Hematopoietic multipotent progenitor cell treated with erythropoietin and hydrocortisone succinate and interleukin-3 and kit ligand, for 8 days (in vitro differentiated cells): ENCODE measurements around the gene PRRC1.

Experiments used
- DNase-seq: peaks from one replicate; pipeline ENCODE4 v3.0.0-alpha.2; 2015

Gene PRRC1

DNA sequence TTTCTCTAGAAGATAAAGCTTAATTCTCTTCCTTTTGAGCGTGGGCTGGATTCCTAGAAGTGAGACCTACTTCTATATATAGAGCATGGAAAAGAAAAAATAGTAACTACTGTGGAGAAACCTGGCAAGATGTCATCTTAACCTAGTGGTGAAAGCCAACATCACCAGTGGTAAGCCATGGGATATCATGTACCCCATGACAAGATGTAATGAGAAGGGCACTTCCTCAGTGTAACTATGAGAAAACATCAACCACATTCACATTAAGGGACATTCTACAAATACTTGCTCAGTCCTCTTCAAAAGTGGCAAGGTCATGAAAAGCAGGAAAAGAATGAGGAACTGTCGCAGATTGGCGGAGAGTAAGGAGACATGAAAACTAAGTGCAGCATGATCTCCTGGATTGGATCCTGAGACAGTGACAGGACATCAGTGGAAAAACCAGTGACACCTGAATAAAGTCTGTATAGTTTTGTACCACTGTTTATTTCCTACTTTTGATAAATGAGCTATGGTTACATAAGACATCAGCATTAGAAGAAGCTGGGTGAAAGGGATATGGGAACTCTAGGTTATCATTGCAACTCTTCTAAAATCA is 65.4 kb downstream of the PRRC1 start:
- no peak for DNase-seq

DNA sequence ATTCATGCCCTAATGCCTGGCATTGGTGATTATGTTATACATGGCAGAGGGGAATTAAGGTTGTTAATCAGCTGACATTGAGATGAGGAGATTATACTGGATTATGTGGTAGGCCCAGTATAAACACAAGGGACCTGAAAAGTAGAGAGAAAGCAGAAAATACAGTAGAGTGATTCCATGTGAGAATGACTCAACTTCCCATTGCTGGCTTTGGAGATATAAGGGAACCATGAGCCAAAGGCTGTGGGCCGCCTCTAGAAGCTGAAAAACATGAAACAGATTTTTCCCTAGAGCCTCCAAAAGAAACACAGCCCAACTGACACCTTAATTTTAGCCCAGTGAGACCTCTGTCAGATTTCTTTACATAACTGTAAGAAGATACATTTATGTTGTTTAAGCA is 66.4 kb downstream of the PRRC1 start:
- DNase-seq: peak; percentile 32

DNA sequence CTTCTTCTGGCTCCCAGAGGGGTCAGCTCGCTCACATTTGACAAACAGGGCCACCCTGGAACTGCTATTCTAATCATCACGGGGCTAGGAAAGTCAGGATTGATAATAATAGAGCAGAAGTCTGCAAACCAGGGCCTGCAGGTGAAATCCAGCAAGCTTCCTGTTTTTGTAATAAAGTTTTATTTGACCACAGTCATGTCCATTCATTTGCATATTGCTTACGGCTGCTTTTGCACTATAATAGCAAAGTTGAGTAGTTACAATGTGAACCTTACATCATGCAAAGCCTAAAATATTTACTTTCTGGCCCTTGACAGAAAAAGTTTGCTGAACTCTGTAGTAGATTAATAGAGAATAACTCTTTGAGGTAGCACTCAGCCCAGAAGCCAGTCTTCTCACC is 68.2 kb downstream of the PRRC1 start:
- no peak for DNase-seq

DNA sequence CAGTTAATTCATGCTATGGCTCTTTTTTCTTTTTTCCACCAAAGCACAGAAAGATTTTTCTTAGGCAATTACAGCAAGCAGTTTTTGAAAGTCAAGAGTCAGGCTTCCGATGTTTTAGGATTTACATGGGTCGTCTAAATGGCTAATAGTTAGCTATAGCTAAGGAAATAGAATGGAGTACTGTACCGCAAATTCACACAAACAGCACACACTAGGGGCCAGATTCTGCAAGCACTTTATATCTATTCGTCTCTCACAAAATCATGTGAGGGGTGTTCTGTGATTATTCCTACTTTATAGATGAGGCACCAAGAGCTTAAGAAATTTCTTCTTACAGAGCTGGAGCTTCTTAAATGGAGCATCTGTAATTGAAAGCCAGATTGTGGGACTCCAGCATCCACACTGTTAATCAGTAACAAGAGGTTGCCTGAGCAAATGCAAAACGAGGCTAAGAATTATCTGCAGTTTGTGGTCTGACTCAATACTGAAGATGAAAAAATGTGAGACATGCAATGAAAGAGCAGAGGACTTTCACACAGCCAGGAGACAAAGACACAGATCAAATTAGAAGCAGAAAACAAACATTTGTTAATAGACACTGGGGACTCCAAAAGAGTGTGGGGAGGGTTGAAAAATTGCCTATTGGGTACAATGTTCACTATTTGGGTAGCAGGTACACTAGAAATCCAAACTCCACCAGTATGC is 68.8 kb downstream of the PRRC1 start:
- no peak for DNase-seq

DNA sequence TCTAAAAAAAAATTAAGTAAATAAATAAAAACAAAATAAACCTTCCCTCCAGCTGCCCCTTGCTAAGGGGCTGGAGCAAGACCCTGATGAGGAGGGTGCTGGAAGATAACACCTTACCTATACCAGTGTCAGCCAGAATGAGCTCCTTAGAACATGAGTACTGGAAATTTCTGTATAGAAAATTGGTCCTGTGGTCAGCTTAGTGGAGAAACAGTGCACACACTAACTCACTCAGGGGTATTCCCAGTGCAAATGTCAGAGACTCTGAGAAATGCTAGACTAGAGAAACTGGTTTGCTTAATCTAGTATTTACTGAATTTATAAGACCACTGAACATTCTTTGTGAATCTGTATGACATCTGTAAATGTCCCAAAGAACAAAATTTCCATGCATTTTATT is 69.4 kb downstream of the PRRC1 start:
- no peak for DNase-seq

DNA sequence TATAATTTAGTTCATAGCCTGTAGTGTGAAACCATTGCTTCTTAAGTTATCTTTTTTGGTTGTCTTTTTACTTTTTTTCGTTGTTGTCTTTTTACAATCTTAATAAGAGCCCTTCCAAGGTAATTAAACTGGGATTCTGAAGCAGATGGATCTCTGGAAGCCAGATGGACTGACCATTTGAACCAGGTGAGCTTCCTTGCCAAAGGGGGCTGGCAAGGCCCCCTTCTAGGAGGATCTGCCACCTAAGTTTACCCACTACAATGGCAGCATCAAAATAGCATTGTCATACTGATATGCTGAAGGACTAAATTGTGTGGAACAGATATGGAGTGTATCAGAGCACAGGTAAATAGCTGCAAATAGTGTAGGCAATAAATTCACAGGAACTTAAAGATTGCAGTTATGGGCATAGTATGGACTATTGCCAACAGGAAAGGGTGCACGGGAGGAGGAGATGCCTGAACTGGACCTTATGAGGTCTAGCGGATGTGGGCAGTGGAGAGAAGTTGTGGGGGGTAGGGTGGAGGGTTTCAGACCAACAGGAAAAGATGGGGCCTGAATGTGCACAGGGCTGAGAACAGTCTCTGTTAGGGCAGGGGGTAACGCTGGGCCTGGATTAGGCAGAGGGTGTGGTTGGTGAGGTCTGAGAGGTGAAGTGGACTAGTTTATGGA is 69.9 kb downstream of the PRRC1 start:
- DNase-seq: no peak

DNA sequence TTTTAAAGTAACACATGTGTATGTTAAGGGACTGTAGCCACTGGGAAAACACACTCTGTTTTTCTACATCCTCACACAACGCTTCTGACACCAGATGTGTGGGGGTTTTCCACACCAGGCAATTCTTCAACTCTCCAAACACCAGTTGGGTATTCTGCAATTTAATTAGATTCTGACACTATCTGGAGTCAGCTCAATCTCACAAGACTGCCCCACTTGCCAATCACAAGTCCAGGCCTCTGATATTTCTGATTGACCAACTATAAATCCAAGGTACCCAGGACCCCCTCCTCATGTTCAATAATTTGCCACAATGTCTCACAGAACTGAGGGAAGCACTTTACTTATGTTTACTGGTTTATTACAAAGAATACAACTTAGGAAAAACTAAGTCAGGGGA is 70.9 kb downstream of the PRRC1 start:
- DNase-seq: no peak

DNA sequence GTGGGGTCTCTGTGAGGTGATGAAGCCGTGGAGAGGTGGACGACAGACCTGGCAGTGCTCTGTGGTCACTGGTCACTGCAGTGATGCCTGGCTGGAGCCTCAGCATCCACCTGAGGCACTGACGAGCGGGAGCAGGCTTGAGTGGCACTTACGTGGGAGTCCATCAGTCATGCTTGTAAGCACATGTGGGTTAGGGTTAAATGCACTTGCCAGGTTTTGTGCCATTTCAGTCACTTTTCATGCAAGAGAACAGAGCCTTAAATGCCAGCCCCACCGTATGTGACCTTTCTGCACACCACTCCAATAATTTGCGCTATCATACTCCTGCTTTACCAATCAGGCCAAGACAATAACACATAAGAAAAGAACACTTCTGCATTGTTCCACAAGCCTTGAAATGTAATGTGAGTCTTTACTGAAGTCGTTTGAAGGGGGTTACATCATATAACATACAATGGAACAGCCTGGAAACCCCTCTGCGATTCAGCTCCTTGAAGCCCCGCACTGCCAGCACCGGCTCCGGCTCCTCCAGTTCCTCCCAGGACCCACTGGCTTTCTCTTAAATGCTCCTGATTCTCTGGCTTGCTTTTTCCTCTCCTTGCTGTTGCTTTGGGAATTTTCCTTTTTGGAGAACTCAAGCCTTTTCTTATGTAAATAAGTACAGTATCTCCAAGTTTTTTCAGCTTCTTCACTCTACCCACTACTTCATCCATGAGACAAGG is 72.0 kb downstream of the PRRC1 start:
- no peak for DNase-seq

DNA sequence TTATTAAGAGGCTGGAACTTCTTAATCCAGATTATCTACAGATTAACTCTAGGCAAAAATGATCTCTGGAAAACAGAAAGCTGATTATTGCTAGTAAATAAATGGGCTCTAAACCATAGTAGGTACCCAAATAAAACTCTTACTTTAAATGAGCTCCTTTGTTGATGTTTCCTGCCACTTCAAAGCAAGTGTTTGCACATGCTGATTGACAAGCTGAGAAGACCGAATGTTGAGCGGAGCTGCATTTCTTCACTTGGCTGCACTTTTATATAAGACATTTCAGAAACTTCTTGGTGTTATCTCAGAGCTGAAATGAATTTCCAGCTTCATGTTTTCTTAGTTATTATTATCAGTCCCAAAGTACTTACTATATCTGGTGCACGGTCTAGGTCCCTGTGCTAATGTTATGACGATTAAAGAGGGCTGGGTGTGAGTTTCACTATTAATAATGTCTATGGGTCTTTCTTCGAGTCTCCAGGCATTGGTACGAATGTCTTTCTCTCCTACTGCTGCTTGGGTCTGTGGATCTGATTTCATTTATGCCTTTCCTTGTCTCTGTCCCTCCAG is 72.8 kb downstream of the PRRC1 start:
- no peak for DNase-seq

DNA sequence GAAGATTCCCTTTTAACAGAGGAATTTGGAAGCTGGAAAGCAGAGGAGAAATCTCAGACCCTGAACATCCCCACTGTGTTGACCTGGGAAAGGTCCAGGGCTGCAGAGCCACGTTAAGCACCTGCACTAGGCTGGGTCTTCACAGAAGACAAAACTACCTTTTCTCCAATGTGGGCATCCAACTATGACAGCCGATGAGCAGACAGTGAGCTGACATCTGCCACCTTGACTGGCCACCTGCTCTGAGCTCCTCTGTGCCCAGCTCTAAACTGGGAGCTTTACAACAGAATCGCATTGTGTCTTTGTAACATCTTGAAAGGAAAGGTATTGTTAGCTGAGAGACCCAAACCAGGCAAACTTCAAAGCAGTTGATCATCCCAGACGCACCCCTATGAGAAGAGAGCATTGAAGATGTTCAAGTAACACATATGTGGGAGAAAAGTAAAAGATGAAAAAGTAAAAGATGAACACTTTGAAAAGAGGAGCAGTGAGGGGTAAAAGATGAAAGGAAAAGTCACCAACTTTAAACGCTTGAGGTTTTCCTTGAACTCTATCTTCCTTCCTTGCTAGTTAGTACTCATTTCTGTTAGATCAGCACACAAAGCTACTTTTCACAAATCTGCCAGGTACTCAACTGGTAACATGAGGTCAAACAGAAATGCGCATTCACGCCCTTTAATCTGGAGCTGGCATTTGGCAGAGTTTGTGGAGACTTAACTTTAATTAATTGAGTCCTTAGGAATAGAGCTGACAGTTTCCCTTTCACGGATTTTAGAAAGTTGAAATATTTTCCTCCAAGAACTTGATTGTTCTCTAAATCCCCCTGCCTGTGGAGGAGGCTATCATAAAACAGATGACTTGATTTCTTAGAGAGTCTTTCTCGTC is 78.3 kb downstream of the PRRC1 start:
- no peak for DNase-seq

DNA sequence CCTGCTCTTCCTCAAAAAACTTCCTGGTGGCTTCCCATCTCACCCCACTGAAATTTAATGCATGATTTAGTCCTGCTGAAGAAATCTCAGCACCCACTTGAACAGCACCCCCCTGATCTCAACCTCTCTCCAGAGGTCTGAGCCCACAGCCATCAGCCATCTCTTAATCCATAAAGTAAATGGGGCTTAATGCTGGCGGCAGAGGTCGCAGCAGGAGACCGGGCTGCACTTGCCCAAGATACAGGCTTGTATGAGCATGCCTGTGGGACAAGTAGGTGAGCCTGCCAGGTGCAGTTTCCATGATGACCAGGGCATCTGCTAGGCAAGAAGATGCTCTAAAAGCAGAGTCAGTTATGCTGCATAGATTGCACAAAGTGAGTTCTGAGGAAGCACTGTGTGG is 79.1 kb downstream of the PRRC1 start:
- no peak for DNase-seq

DNA sequence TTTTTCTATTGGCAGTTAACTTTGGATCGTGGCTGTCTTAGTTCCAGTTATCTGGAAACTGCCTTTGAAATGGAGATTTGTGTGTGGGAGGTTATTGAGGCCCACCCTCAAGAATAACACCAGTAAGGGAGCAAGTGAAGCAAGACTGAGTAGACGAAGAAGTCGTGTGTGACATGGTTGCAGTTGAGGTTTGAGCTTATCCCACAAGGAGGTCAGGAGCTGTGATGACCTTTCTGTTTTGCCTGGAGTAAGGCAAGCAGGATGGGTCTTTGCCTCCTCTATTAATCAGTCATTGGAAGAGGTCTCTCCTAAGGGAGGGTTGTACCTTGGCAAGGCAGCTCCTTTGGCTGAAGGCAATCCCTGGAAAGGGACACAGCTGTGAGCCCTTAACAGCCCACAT is 81.9 kb downstream of the PRRC1 start:
- no peak for DNase-seq

DNA sequence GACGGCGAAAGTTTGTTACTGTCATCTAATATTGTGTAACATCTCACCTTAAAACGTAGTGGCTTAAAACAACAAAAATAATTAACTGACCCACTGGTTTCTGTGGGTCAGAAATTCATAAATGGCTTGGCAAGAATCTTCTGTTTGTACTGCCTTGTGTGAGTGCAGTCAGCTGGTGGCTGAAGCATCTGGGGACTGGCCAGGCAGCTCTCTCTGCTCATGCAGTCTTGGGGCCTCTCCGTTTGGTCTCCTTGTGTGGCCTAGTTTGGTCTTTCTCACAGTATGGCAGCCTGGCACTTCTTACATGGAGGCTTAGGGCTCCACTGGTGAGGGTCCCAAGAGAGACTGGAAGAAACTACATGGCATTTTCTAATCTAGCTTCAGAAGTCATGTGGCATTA is 82.4 kb downstream of the PRRC1 start:
- DNase-seq: no peak

DNA sequence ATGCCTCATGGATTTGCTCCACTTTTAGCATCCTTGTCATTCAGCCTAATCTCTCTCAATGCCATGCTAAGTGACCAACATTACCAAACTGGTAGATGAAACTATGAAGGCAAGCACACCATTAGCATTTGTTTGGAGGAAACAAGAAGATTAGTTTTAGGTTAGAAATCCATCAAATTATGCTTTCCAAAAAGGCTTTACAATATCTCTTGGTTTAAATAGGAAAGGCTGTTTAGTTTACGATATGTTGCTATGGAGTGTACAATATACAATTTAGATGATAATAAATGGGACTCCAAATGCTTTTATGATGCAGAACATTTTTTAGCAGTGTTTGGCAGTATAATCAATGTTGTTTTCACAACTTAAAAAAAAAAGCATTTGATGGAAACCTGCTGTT is 83.7 kb downstream of the PRRC1 start:
- DNase-seq: no peak

DNA sequence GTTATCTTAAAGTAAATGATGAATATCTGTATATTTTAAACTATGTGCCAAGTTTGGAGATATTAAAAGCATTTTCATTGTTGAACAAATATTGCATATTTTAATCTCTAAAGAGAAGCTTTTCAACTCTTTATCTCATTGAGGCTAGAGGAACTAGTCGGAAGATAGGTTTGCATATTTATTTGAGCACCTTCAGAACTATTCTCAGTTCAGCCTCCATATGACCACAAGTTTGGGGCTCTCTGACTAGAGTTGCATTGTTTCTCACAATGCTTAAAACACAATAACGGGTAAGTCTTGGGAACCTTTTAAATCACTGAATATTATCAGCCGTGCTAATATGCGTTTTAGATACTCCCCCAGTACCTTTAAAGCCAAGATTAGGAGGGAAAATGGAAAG is 84.2 kb downstream of the PRRC1 start:
- DNase-seq: no peak

DNA sequence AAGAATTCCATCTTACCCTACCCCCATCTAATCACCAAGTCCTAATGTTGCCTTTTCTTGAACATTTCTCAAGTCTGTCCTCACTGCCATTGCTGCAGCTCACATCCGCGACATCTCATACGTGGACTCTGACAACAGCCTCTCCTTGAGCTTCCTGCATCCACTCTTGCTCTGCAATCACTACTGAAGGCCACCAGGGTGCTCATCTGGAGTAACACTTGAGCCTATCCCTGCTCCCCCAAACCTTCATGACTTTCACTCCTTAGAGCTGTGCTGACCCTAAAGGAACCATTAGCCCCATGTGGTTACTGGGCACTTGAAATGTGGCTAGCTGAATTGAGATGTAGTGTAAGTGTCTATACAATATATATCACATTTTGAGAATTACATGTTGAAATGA is 85.0 kb downstream of the PRRC1 start:
- no peak for DNase-seq

DNA sequence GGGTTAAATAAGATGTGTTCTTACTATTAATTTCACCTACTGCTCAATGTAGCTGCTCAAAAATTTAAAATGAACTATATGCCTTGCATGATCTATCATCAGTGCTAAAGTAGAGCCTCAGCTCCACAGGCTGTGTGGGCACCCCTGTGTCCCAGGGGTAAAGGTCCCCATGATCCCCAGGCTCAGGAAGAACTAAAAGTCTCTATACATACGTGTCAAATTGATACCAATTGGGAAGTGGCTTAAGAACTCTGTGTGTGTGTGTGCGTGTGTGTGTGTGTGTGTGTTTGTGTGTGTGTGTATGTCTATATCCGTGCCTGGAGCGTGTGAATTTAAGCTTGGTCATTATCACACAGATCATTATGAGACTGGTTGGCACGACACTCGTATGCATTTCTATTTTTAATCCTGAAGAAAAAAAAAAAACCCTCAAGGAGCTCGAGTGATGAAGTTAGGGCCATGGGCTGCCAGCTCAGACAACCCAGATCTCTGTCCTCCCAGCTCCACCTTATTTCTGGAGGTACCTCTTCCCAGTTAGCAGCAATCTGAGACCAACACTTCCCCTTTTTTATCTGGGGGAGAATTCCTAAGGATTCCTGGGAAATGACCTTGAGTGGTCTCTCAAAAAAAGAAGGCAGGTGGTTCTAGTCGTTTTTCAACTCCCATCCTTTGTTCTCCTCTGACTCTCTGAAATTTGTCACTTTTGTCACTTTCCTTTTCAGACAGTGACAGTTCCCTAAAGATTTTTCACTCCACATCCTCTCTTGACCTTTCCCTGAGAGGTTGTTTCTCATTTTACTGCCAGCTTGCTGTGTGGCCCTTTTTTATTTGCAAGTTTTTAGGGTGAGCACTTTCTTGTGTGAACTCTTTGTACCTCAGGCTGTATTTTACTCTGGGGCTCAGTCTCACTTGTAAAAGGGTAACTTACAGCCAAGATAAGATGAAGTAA is 85.7 kb downstream of the PRRC1 start:
- DNase-seq: no peak
